CD4-positive, alpha-beta T cell treated with Interleukin-17A for 1 hour (primary cell): Measurements from ENCODE around the gene KRT6C.
"Not testable (repeated sequence)": the region's sequence is repeated elsewhere in the genome, so short reads cannot be mapped to it uniquely, and the experiment has no call there.

ENCODE experiments used
- DNase-seq: peaks from one replicate; pipeline ENCODE4 v3.0.0-alpha.2; 2020

Gene KRT6C

GRCh38 chr12:52499806-52500560, 26.4 kb upstream of the KRT6C start:
- no peak for DNase-seq

GRCh38 chr12:52498946-52499345, 25.3 kb upstream of the KRT6C start:
- DNase-seq: no peak

GRCh38 chr12:52497975-52498374, 24.4 kb upstream of the KRT6C start:
- DNase-seq: no peak

- DNase-seq: no peak
Observed at GRCh38 chr12:52496590-52497071, 23.0 kb upstream of the KRT6C start.

- no peak for DNase-seq
Observed at GRCh38 chr12:52496054-52496453, 22.4 kb upstream of the KRT6C start.

- DNase-seq: no peak
Observed at GRCh38 chr12:52495389-52495788, 21.8 kb upstream of the KRT6C start.

- DNase-seq: no peak
Observed at GRCh38 chr12:52494518-52494917, 20.9 kb upstream of the KRT6C start.

GRCh38 chr12:52494100-52494499, 20.5 kb upstream of the KRT6C start:
- DNase-seq: no peak

- no peak for DNase-seq
Observed at GRCh38 chr12:52493172-52493571, 19.6 kb upstream of the KRT6C start, which contains the start of gene KRT6A. KRT6A (minus strand) TSS chr12:52493257; CDS start chr12:52493188, 69 bp downstream.

- not testable (repeated sequence) for DNase-seq
Observed at GRCh38 chr12:52492405-52492804, 18.8 kb upstream of the KRT6C start.

GRCh38 chr12:52491495-52491894, 17.9 kb upstream of the KRT6C start:
- not testable (repeated sequence) for DNase-seq

- no peak for DNase-seq
Observed at GRCh38 chr12:52488736-52489135, 15.1 kb upstream of the KRT6C start.

GRCh38 chr12:52487744-52488443, 14.3 kb upstream of the KRT6C start:
- not testable (repeated sequence) for DNase-seq

- no peak for DNase-seq
Observed at GRCh38 chr12:52487211-52487610, 13.6 kb upstream of the KRT6C start.

GRCh38 chr12:52486166-52487105, 12.8 kb upstream of the KRT6C start:
- no peak for DNase-seq

GRCh38 chr12:52480073-52480472, 6.5 kb upstream of the KRT6C start:
- DNase-seq: no peak

GRCh38 chr12:52477651-52478050, 4.0 kb upstream of the KRT6C start:
- no peak for DNase-seq

GRCh38 chr12:52474212-52474611, 607 bp upstream of the KRT6C start:
- no peak for DNase-seq

- DNase-seq: no peak
Observed at GRCh38 chr12:52469853-52470252, 3.8 kb downstream of the KRT6C start.

- no peak for DNase-seq
Observed at GRCh38 chr12:52464897-52465296, 8.7 kb downstream of the KRT6C start.

- DNase-seq: no peak
Observed at GRCh38 chr12:52461693-52462092, 11.9 kb downstream of the KRT6C start.

- no peak for DNase-seq
Observed at GRCh38 chr12:52458861-52459260, 14.7 kb downstream of the KRT6C start.

- DNase-seq: no peak
Observed at GRCh38 chr12:52455821-52456220, 17.8 kb downstream of the KRT6C start.
